SK-N-SH treated with all-trans-retinoic acid at 6 μM for 48 hours (cell line): ENCODE data around the gene ADAMTS9.
A peak's percentile ranks its signal among the peaks of the same experiment; 100 is the strongest.

Source experiments
- ATAC-seq: fragments of 200-7000 bp; cut with Tn5 transposase; 3 replicates; pipeline ENCODE4 v1.9.1; 2020; ENCODE audit warnings: mild to moderate bottlenecking, moderate library complexity
- BACH2 ChIP-seq: fragments of 250-450 bp; sonication (Bioruptor Pico); IDR thresholded peaks from 2 replicates; pipeline ENCODE4 v1.9.0; 2021; ENCODE audit warnings: mild to moderate bottlenecking, borderline replicate concordance
- CREB5 ChIP-seq: fragments of 250-450 bp; sonication (Bioruptor Pico); IDR thresholded peaks from 2 replicates; pipeline ENCODE4 v1.5.1; 2020; ENCODE audit warnings: low read depth, mild to moderate bottlenecking, moderate library complexity
- CSDC2 ChIP-seq: fragments of 250-450 bp; sonication (Bioruptor Pico); IDR thresholded peaks from 2 replicates; pipeline ENCODE4 v1.5.0; 2020; ENCODE audit warnings: mild to moderate bottlenecking, moderate library complexity
- CSRNP3 ChIP-seq: fragments of 250-450 bp; sonication (Bioruptor Pico); IDR thresholded peaks from 2 replicates; pipeline ENCODE4 v1.5.1; 2021; ENCODE audit warnings: mild to moderate bottlenecking, moderate library complexity
- ESRRG ChIP-seq: fragments of 250-450 bp; sonication (Bioruptor Pico); IDR thresholded peaks from 2 replicates; pipeline ENCODE4 v1.6.1; 2021; ENCODE audit warnings: mild to moderate bottlenecking
- GLIS3 ChIP-seq: fragments of 250-450 bp; sonication (Bioruptor Pico); IDR thresholded peaks from 2 replicates; pipeline ENCODE4 v1.5.0; 2020; ENCODE audit warnings: mild to moderate bottlenecking, moderate library complexity
- PATZ1 ChIP-seq: fragments of 250-450 bp; sonication (Bioruptor Pico); IDR thresholded peaks from 2 replicates; pipeline ENCODE4 v1.8.0; 2020; ENCODE audit warnings: mild to moderate bottlenecking, moderate library complexity, borderline replicate concordance
- POU6F1 ChIP-seq: fragments of 250-450 bp; sonication (Bioruptor Pico); IDR thresholded peaks from 2 replicates; pipeline ENCODE4 v1.8.0; 2021; ENCODE audit warnings: low read depth, mild to moderate bottlenecking, moderate library complexity, borderline replicate concordance
- RARB ChIP-seq: fragments of 250-450 bp; sonication (Bioruptor Pico); IDR thresholded peaks from 2 replicates; pipeline ENCODE4 v1.8.0; 2021; ENCODE audit warnings: mild to moderate bottlenecking, moderate library complexity
- TCF4 ChIP-seq: fragments of 250-450 bp; sonication (Bioruptor Pico); IDR thresholded peaks from 2 replicates; pipeline ENCODE4 v1.8.0; 2021; ENCODE audit warnings: mild to moderate bottlenecking, moderate library complexity, borderline replicate concordance
- TOX ChIP-seq: fragments of 250-450 bp; sonication (Bioruptor Pico); IDR thresholded peaks from 2 replicates; pipeline ENCODE4 v1.8.0; 2021; ENCODE audit warnings: mild to moderate bottlenecking, moderate library complexity, borderline replicate concordance
- TSHZ2 ChIP-seq: fragments of 250-450 bp; sonication (Bioruptor Pico); IDR thresholded peaks from 2 replicates; pipeline ENCODE4 v1.5.0; 2020; ENCODE audit warnings: mild to moderate bottlenecking, moderate library complexity
- ZC3H10 ChIP-seq: fragments of 250-450 bp; sonication (Bioruptor Pico); IDR thresholded peaks from 2 replicates; pipeline ENCODE4 v1.5.1; 2021; ENCODE audit warnings: mild to moderate bottlenecking, moderate library complexity
- ZFP3 ChIP-seq: fragments of 250-450 bp; sonication (Bioruptor Pico); IDR thresholded peaks from 2 replicates; pipeline ENCODE4 v1.5.0; 2020; ENCODE audit warnings: mild to moderate bottlenecking, moderate library complexity
- ZFP30 ChIP-seq: fragments of 450-650 bp; formaldehyde crosslinking; IDR thresholded peaks from 2 replicates; pipeline ENCODE4 v1.5.0; 2022; ENCODE audit warnings: mild to moderate bottlenecking, moderate library complexity
- ZNF70 ChIP-seq: fragments of 450-650 bp; formaldehyde crosslinking; IDR thresholded peaks from 2 replicates; pipeline ENCODE4 v1.5.0; 2020; ENCODE audit warnings: mild to moderate bottlenecking, moderate library complexity
- ZNF8 ChIP-seq: fragments of 450-650 bp; formaldehyde crosslinking; IDR thresholded peaks from 2 replicates; pipeline ENCODE4 v1.5.0; 2020; ENCODE audit warnings: mild to moderate bottlenecking, moderate library complexity

ADAMTS9 gene

GRCh38 chr3:64604313-64604712 is 83.5 kb downstream of the ADAMTS9 start (continued):
- TF ChIP-seq TSHZ2, result no peak
- TF ChIP-seq, all 23 proteins: peak for 0

- no peak for ATAC-seq
- no peak for TF ChIP-seq PATZ1 (CRISPR knock-in tag)
- TF ChIP-seq BACH2 (CRISPR knock-in tag), result no peak
- TF ChIP-seq ZFP30 (CRISPR knock-in tag), result no peak
- TF ChIP-seq GLIS3, result no peak
- no peak for TF ChIP-seq RARB (CRISPR knock-in tag)
- TF ChIP-seq ZNF70 (CRISPR knock-in tag), result no peak
- no peak for TF ChIP-seq CSRNP3
- TF ChIP-seq POU6F1 (CRISPR knock-in tag), result no peak
- no peak for TF ChIP-seq TCF4 (CRISPR knock-in tag)
- TF ChIP-seq CREB5 (CRISPR knock-in tag), result no peak
- TF ChIP-seq ZC3H10 (CRISPR knock-in tag), result no peak
- no peak for TF ChIP-seq ESRRG (CRISPR knock-in tag)
- no peak for TF ChIP-seq TSHZ2
- TF ChIP-seq, all 23 proteins: peak for 0
Measured at GRCh38 chr3:64601824-64602223, 86.0 kb downstream of the ADAMTS9 start.

GRCh38 chr3:64600246-64600950 is 87.4 kb downstream of the ADAMTS9 start:
- no peak; the same call in 2 of the 3 replicates for ATAC-seq
- TF ChIP-seq CSDC2 (CRISPR knock-in tag) (no peak), GLIS3 (no peak)

GRCh38 chr3:64599651-64600050 is 88.1 kb downstream of the ADAMTS9 start:
- ATAC-seq, result peak; percentile 52; the same call in 1 of the 3 replicates
- TF ChIP-seq TCF4 (CRISPR knock-in tag) (no peak), PATZ1 (CRISPR knock-in tag) (no peak), GLIS3 (no peak), TOX (CRISPR knock-in tag) (no peak), ZNF8 (no peak), TSHZ2 (no peak; the same call in 1 of the 2 replicates), BACH2 (CRISPR knock-in tag) (no peak), ESRRG (CRISPR knock-in tag) (no peak), ZFP3 (CRISPR knock-in tag) (no peak)
